Astrocyte (in vitro differentiated cells and primary cell): ENCODE measurements around the gene C1orf216.

Experiments
- EZH2 ChIP-seq: IDR thresholded peaks from 2 replicates; pipeline ENCODE4 v1.6.1; 2012; ENCODE audit warnings: mild to moderate bottlenecking, low read length, inconsistent platforms; ENCODE audit not compliant: insufficient read depth
- TF ChIP-seq, protein P1 (sequence below): IDR thresholded peaks from 2 replicates; pipeline ENCODE4 v1.5.1; 2011; ENCODE audit warnings: low read depth, mild to moderate bottlenecking, inconsistent platforms, low read length, moderate library complexity; ENCODE audit not compliant: insufficient read depth

DNA sequence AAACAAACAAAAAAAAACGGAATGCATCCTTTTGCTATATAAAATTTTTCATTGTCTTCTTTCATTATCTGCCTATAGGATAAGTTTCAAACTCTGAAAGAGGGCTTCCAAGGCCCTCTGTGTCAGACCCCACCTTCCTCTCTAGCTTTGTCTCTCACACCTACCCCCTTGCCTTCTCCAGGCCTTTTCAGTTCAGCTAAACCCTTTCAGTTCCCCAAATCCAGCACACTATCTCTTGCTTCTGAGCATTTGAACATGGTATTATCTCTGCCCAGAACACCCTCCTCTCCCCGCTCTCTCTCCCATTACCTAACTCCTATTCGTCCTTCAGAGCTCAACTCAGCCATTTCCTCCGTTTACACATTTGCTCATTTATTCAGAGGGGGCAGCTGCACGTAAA lies 35.7 kb downstream of the C1orf216 start:
- TF ChIP-seq, protein P1, sequence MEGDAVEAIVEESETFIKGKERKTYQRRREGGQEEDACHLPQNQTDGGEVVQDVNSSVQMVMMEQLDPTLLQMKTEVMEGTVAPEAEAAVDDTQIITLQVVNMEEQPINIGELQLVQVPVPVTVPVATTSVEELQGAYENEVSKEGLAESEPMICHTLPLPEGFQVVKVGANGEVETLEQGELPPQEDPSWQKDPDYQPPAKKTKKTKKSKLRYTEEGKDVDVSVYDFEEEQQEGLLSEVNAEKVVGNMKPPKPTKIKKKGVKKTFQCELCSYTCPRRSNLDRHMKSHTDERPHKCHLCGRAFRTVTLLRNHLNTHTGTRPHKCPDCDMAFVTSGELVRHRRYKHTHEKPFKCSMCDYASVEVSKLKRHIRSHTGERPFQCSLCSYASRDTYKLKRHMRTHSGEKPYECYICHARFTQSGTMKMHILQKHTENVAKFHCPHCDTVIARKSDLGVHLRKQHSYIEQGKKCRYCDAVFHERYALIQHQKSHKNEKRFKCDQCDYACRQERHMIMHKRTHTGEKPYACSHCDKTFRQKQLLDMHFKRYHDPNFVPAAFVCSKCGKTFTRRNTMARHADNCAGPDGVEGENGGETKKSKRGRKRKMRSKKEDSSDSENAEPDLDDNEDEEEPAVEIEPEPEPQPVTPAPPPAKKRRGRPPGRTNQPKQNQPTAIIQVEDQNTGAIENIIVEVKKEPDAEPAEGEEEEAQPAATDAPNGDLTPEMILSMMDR = no peak
- no peak for TF ChIP-seq EZH2
